HepG2 (cell line): ENCODE data around the gene SYNJ2. TPM values are rescaled to one million over a fixed set of nuclear protein-coding genes. Genes with fewer than 3 reads are reported as not detected.
A peak's percentile ranks its signal among the peaks of the same experiment; 100 is the strongest.

Source experiments
- AKAP8 ChIP-seq: sonication (generic); formaldehyde crosslinking; IDR thresholded peaks from 2 replicates; pipeline ENCODE4 v1.5.1; 2020; ENCODE audit warnings: mild to moderate bottlenecking, missing genetic modification reagents
- ATF4 ChIP-seq, 2 experiments: fragments of 450-650 bp in 1 of 2; sonication (generic) in 1 of 2; formaldehyde crosslinking; IDR thresholded peaks; 2 replicates each; pipeline versions ENCODE4 v1.5.0 to v1.8.0; 2020 to 2022; ENCODE audit warnings: mild to moderate bottlenecking in 1 of 2, missing genetic modification reagents in 1 of 2
- BATF2 ChIP-seq: sonication (generic); formaldehyde crosslinking; IDR thresholded peaks from 2 replicates; pipeline ENCODE4 v1.8.0; 2022; ENCODE audit warnings: mild to moderate bottlenecking, missing genetic modification reagents, moderate library complexity
- CEBPG ChIP-seq: IDR thresholded peaks from 2 replicates; pipeline ENCODE4 v1.6.1; 2016
- DZIP1 ChIP-seq: sonication (generic); formaldehyde crosslinking; IDR thresholded peaks from 2 replicates; pipeline ENCODE4 v1.5.0; 2020; ENCODE audit warnings: mild to moderate bottlenecking, missing genetic modification reagents
- ELF3 ChIP-seq: IDR thresholded peaks from 2 replicates; pipeline ENCODE4 v1.6.1; 2016; ENCODE audit warnings: missing genetic modification reagents, missing compliant biosample characterization
- FOXK1 ChIP-seq: sonication (generic); formaldehyde crosslinking; IDR thresholded peaks from 2 replicates; pipeline ENCODE4 v1.4.0; 2020; ENCODE audit warnings: low read depth, missing genetic modification reagents, borderline replicate concordance
- FOXO1 ChIP-seq: sonication (generic); formaldehyde crosslinking; IDR thresholded peaks from 2 replicates; pipeline ENCODE4 v1.4.0; 2020; ENCODE audit warnings: missing genetic modification reagents
- HMG20A ChIP-seq: IDR thresholded peaks from 2 replicates; pipeline ENCODE4 v1.6.1; 2016; ENCODE audit warnings: borderline replicate concordance
- HOXA7 ChIP-seq: sonication (generic); formaldehyde crosslinking; IDR thresholded peaks from 2 replicates; pipeline ENCODE4 v1.8.1; 2022; ENCODE audit warnings: mild to moderate bottlenecking, missing genetic modification reagents, moderate library complexity
- JUN ChIP-seq: sonication (generic); formaldehyde crosslinking; IDR thresholded peaks from 2 replicates; pipeline ENCODE4 v1.4.0; 2020; ENCODE audit warnings: mild to moderate bottlenecking, missing genetic modification reagents
- MAFG ChIP-seq: sonication (generic); formaldehyde crosslinking; IDR thresholded peaks from 2 replicates; pipeline ENCODE4 v1.5.1; 2020; ENCODE audit warnings: mild to moderate bottlenecking, missing genetic modification reagents
- MEIS1 ChIP-seq: sonication (generic); formaldehyde crosslinking; IDR thresholded peaks from 2 replicates; pipeline ENCODE4 v1.9.0; 2021; ENCODE audit warnings: mild to moderate bottlenecking, missing genetic modification reagents, moderate library complexity, borderline replicate concordance
- PRPF4 ChIP-seq: fragments of 200-400 bp; formaldehyde crosslinking; IDR thresholded peaks from 2 replicates; pipeline ENCODE4 v1.6.1; 2016; ENCODE audit warnings: low read length, low read depth; ENCODE audit not compliant: poor library complexity, severe bottlenecking
- PTBP1 ChIP-seq: fragments of 200-400 bp; formaldehyde crosslinking; IDR thresholded peaks from 2 replicates; pipeline ENCODE4 v1.6.1; 2018; ENCODE audit warnings: low read length, low read depth; ENCODE audit not compliant: poor library complexity, severe bottlenecking
- SP140L ChIP-seq: sonication (generic); formaldehyde crosslinking; IDR thresholded peaks from 2 replicates; pipeline ENCODE4 v1.4.0; 2020; ENCODE audit warnings: missing genetic modification reagents, borderline replicate concordance
- SYNCRIP ChIP-seq: fragments of 200-400 bp; formaldehyde crosslinking; IDR thresholded peaks from 2 replicates; pipeline ENCODE4 v1.6.1; 2018; ENCODE audit warnings: mild to moderate bottlenecking, low read depth, low read length; ENCODE audit not compliant: insufficient read depth
- TAF1 ChIP-seq: sonication (generic); formaldehyde crosslinking; IDR thresholded peaks from 2 replicates; pipeline ENCODE4 v1.4.0; 2020; ENCODE audit warnings: missing genetic modification reagents
- TRIM24 ChIP-seq: sonication (generic); formaldehyde crosslinking; IDR thresholded peaks from 2 replicates; pipeline ENCODE4 v1.8.0; 2022; ENCODE audit warnings: mild to moderate bottlenecking, missing genetic modification reagents
- YEATS2 ChIP-seq: sonication (generic); formaldehyde crosslinking; IDR thresholded peaks from 2 replicates; pipeline ENCODE4 v1.4.0; 2020; ENCODE audit warnings: missing genetic modification reagents, borderline replicate concordance
- ZBTB20 ChIP-seq: sonication (generic); formaldehyde crosslinking; IDR thresholded peaks from 2 replicates; pipeline ENCODE4 v1.8.1; 2023; ENCODE audit warnings: missing genetic modification reagents, low read depth, mild to moderate bottlenecking, borderline replicate concordance
- ZNF562 ChIP-seq: sonication (generic); formaldehyde crosslinking; IDR thresholded peaks from 2 replicates; pipeline ENCODE4 v1.8.0; 2022; ENCODE audit warnings: missing genetic modification reagents, borderline replicate concordance
- ZNF598 ChIP-seq: sonication (generic); formaldehyde crosslinking; IDR thresholded peaks from 2 replicates; pipeline ENCODE4 v1.5.1; 2020; ENCODE audit warnings: mild to moderate bottlenecking, missing genetic modification reagents, borderline replicate concordance
- ZNF773 ChIP-seq: sonication (generic); formaldehyde crosslinking; IDR thresholded peaks from 2 replicates; pipeline ENCODE4 v1.4.0; 2020; ENCODE audit warnings: missing genetic modification reagents, borderline replicate concordance
- ZSCAN9 ChIP-seq: IDR thresholded peaks from 2 replicates; pipeline ENCODE4 v1.6.1; 2016; ENCODE audit warnings: borderline replicate concordance
- polyA plus RNA-seq, 8 experiments: library from polyadenylated mRNA; depleted of rRNA in 3 of 8; stranded (reverse) in 7 of 8; unstranded in 1 of 8; fragments of >200 nt; fragmentation: Illumina TruSeq in 4 of 8; extraction: Trizol in 4 of 8; gene quantifications; 2 replicates each; pipeline versions ENCODE4 v1.2.1 to v1.2.3, GENCODE V29; 2011 to 2016; ENCODE audit warnings: low read depth in 4 of 8, missing spikeins in 1 of 8, mixed read lengths in 1 of 8; ENCODE audit not compliant: insufficient read depth in 1 of 8
- total RNA-seq, 5 experiments: library from RNA; depleted of rRNA; stranded (reverse); fragments of >200 nt; fragmentation: Illumina TruSeq; extraction: Trizol; gene quantifications; 2 replicates each; pipeline ENCODE4 v1.2.3, GENCODE V29; 2016; ENCODE audit warnings: low read depth in 1 of 5

SYNJ2 gene
- total and polyA plus RNA-seq, 2 of the 13 experiments (the other 11 are each of a cell fraction or from before 2014, with no cell fraction given), result 39.1 to 57.6 TPM

GRCh38 chr6:157981132-157981394 lies 600 bp upstream of the SYNJ2 start (continued):
- TF ChIP-seq BATF2 (CRISPR knock-in tag), result 0 out of 2 replicates have a peak, but pooled peaks have one; percentile 10
- TF ChIP-seq HOXA7 (CRISPR knock-in tag), result no peak
- no peak for TF ChIP-seq SYNCRIP
- TF ChIP-seq PTBP1, result peak; percentile 64
- TF ChIP-seq HMG20A, result no peak
- TF ChIP-seq AKAP8 (CRISPR knock-in tag), result no peak
- TF ChIP-seq MAFG (CRISPR knock-in tag), result no peak
- TF ChIP-seq JUN (CRISPR knock-in tag), result no peak
- TF ChIP-seq SP140L (CRISPR knock-in tag), result no peak
- TF ChIP-seq TRIM24 (CRISPR knock-in tag), result no peak
- no peak; the same call in 1 of the 2 replicates for TF ChIP-seq ZNF598 (CRISPR knock-in tag)
- no peak for TF ChIP-seq DZIP1
- no peak for TF ChIP-seq ZNF562 (CRISPR knock-in tag)
- TF ChIP-seq TAF1, result no peak
- no peak for TF ChIP-seq MEIS1 (CRISPR knock-in tag)
- no peak for TF ChIP-seq ELF3 (CRISPR knock-in tag)
- TF ChIP-seq FOXK1, result no peak
- TF ChIP-seq CEBPG (CRISPR knock-in tag), result no peak
- TF ChIP-seq PRPF4, result no peak
- TF ChIP-seq YEATS2 (CRISPR knock-in tag), result no peak
- TF ChIP-seq FOXO1, result no peak
- no peak for TF ChIP-seq ZSCAN9 (CRISPR knock-in tag)
- no peak for TF ChIP-seq ZNF773 (CRISPR knock-in tag)
- TF ChIP-seq ATF4 (CRISPR knock-in tag; IDR thresholded peaks at IDR 0.05), result no peak
- TF ChIP-seq ZBTB20, result no peak
